GM10266 (cell line): ENCODE data around the gene DHDH.
"Not testable (repeated sequence)": the region's sequence is repeated elsewhere in the genome, so short reads cannot be mapped to it uniquely, and the experiment has no call there.

Source experiments
- DNase-seq: peaks from one replicate; pipeline ENCODE4 v3.0.0; 2012; ENCODE audit errors: extremely low spot score
- CTCF ChIP-seq: IDR thresholded peaks from 2 replicates; pipeline ENCODE4 v1.5.1; 2012; ENCODE audit warnings: mild to moderate bottlenecking, low read depth; ENCODE audit not compliant: control insufficient read depth, insufficient read depth; ENCODE audit errors: missing control alignments

The DHDH gene

GRCh38 chr19:48933382-48933932 is at the start of gene DHDH:
Gene DHDH (plus strand): TSS chr19:48933699. CDS start chr19:48933722, 23 bp downstream.
- DNase-seq: peak; percentile 77
- no peak for TF ChIP-seq CTCF

GRCh38 chr19:48883726-48884125 is 49.8 kb upstream of the DHDH start:
- no peak for TF ChIP-seq CTCF
- no peak for DNase-seq

GRCh38 chr19:48887861-48888612 is 45.5 kb upstream of the DHDH start:
- TF ChIP-seq CTCF: no peak
- no peak for DNase-seq

GRCh38 chr19:48889496-48889895 is 44.0 kb upstream of the DHDH start:
- not testable (repeated sequence) for DNase-seq

GRCh38 chr19:48890551-48890950 is 42.9 kb upstream of the DHDH start:
- no peak for TF ChIP-seq CTCF
- no peak for DNase-seq

- TF ChIP-seq CTCF: no peak
Measured at GRCh38 chr19:48895226-48895625, 38.3 kb upstream of the DHDH start.

GRCh38 chr19:48896191-48896720 is 37.2 kb upstream of the DHDH start:
- no peak for DNase-seq
- no peak for TF ChIP-seq CTCF

More at GRCh38 chr19:48895226-48895625, 38.3 kb upstream of the DHDH start:
- no peak for DNase-seq
